Measurements from ENCODE around the gene SORCS3. TPM values are rescaled to one million over a fixed set of nuclear protein-coding genes. Genes with fewer than 3 reads are reported as not detected.

SORCS3 gene
- total and polyA plus RNA-seq, 2 of the 4 experiments (the other 2 are of a cell fraction), result not detected

GRCh38 chr10:104663563-104663962, 22.5 kb downstream of the SORCS3 start:
- ChIA-PET POLR2A (ENCODE audit: unreplicated experiment) (no interaction called here), CTCF (no interaction called here)
- no peak overlapping the region for H4K5ac ChIP-seq (ENCODE audit: low read depth, low read length)
- no peak overlapping the region for H3K14ac ChIP-seq (replicated peaks; ENCODE audit: low read depth, low read length)
- H2AK5ac ChIP-seq (ENCODE audit: low read depth, low read length), result no peak overlapping the region
- no peaks in the 10 kb centered on the region for H3K36me3 ChIP-seq (ENCODE audit: control insufficient read depth, insufficient read depth, low read length)
- H2AK9ac ChIP-seq (replicated peaks; ENCODE audit: low read depth, low read length, poor library complexity), result no peak overlapping the region
- H3K18ac ChIP-seq (ENCODE audit: low read depth, low read length), result no peak overlapping the region
- no peak overlapping the region for H2BK15ac ChIP-seq (ENCODE audit: low read depth, low read length)
- no peak overlapping the region for H4K8ac ChIP-seq (ENCODE audit: low read depth in 2 of 2, low read length in 2 of 2)
- H3K27me3 ChIP-seq (ENCODE audit: control insufficient read depth, insufficient read depth, low read length), result no peaks in the 10 kb centered on the region
- H2AFZ ChIP-seq (replicated peaks; ENCODE audit: low read length, poor library complexity), result no peak overlapping the region
- no peaks in the 10 kb centered on the region for H4K20me1 ChIP-seq (ENCODE audit: insufficient read depth, low read length)
- H2BK120ac ChIP-seq (ENCODE audit: low read depth, low read length), result no peak overlapping the region
- H3K56ac ChIP-seq (ENCODE audit: extremely low read depth, insufficient read depth, low read length), result no peak overlapping the region
- no peak overlapping the region for H2BK5ac ChIP-seq (ENCODE audit: low read depth, low read length, poor library complexity, severe bottlenecking)
- no peak overlapping the region for H3K4me3 ChIP-seq (ENCODE audit: insufficient read depth, low read depth, low read length)
- WGBS, 2 experiments (ENCODE audit: extremely low coverage in 2 of 2, insufficient read length in 1 of 2), result 40% methylated on average over 1 of the region's 3 CpGs; no CpG with 5 or more reads in 1 of the 2 experiments
- H4K91ac ChIP-seq (ENCODE audit: insufficient read depth, low read depth, low read length), result no peak overlapping the region
- dilution Hi-C loops (cut with HindIII; ENCODE audit: low sequenced_read_pairs, unreplicated experiment), result no loop called here
- intact Hi-C loops (cut with micrococcal nuclease), result no loop called here
- TF ChIP-seq CHD1 (IDR thresholded peaks at IDR 0.05; ENCODE audit: low read depth, low read length), result no peak
- no peak for TF ChIP-seq CTCF (conservative IDR thresholded peaks at IDR 0.05; ENCODE audit: low read depth, low read length)
- no peak for TF ChIP-seq POLR2A (IDR thresholded peaks at IDR 0.05; ENCODE audit: low read depth, low read length)
- no peak for TF ChIP-seq RFX5 (IDR thresholded peaks at IDR 0.05; ENCODE audit: low read depth, low read length)
- TF ChIP-seq ELK1 (IDR thresholded peaks at IDR 0.05; ENCODE audit: borderline replicate concordance, low read depth, low read length), result no peak
- TF ChIP-seq MAZ (IDR thresholded peaks at IDR 0.05; ENCODE audit: borderline replicate concordance, low read depth, low read length), result no peak
- TF ChIP-seq CEBPB (IDR thresholded peaks at IDR 0.05; ENCODE audit: low read depth, low read length), result no peak
- H3K4me1 ChIP-seq (ENCODE audit: control insufficient read depth, insufficient read depth, low read length), result no peaks in the 10 kb centered on the region
- no peaks in the 10 kb centered on the region for H3K79me1 ChIP-seq (ENCODE audit: low read depth in 1 of 2, low read length in 2 of 2)
- H3K4ac ChIP-seq (ENCODE audit: low read depth, low read length), result no peak overlapping the region
- no TSS peak for BruUV-seq (replicated peaks)
- no peak overlapping the region for H3K9ac ChIP-seq (ENCODE audit: low read depth, low read length)
- in situ Hi-C loops (cut with MboI; ENCODE audit: low sequenced_read_pairs), result no loop called here
- no peak overlapping the region for H3K4me2 ChIP-seq (ENCODE audit: low read depth, low read length)
- H3K27ac ChIP-seq (ENCODE audit: insufficient read depth, low read length), result no peak overlapping the region
- H3K9me3 ChIP-seq (ENCODE audit: control insufficient read depth, insufficient read depth, low read length), result peaks cover 2% of the 10 kb centered on the region; the same call in 1 of the 2 replicates
- no peak overlapping the region for H2BK20ac ChIP-seq (ENCODE audit: low read depth, low read length)
- H3K23ac ChIP-seq (ENCODE audit: low read depth, low read length), result no peak overlapping the region
- DNase-seq (no peak), ATAC-seq (ENCODE audit: low read depth) (no peak)
- H3K9me1 ChIP-seq (ENCODE audit: insufficient read depth, low read length), result no peaks in the 10 kb centered on the region

All from IMR-90 (cell line).